HG03135 (cell line): ENCODE measurements around the gene SRRM1.
A peak's percentile ranks its signal among the peaks of the same experiment; 100 is the strongest.

Source experiments
- ATAC-seq: cut with Tn5 transposase; IDR thresholded peaks from one replicate; pipeline ENCODE4 v1.9.1; 2021; ENCODE audit warnings: mild to moderate bottlenecking, moderate library complexity; ENCODE audit not compliant: unreplicated experiment

Gene SRRM1, protein sequence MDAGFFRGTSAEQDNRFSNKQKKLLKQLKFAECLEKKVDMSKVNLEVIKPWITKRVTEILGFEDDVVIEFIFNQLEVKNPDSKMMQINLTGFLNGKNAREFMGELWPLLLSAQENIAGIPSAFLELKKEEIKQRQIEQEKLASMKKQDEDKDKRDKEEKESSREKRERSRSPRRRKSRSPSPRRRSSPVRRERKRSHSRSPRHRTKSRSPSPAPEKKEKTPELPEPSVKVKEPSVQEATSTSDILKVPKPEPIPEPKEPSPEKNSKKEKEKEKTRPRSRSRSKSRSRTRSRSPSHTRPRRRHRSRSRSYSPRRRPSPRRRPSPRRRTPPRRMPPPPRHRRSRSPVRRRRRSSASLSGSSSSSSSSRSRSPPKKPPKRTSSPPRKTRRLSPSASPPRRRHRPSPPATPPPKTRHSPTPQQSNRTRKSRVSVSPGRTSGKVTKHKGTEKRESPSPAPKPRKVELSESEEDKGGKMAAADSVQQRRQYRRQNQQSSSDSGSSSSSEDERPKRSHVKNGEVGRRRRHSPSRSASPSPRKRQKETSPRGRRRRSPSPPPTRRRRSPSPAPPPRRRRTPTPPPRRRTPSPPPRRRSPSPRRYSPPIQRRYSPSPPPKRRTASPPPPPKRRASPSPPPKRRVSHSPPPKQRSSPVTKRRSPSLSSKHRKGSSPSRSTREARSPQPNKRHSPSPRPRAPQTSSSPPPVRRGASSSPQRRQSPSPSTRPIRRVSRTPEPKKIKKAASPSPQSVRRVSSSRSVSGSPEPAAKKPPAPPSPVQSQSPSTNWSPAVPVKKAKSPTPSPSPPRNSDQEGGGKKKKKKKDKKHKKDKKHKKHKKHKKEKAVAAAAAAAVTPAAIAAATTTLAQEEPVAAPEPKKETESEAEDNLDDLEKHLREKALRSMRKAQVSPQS

DNA sequence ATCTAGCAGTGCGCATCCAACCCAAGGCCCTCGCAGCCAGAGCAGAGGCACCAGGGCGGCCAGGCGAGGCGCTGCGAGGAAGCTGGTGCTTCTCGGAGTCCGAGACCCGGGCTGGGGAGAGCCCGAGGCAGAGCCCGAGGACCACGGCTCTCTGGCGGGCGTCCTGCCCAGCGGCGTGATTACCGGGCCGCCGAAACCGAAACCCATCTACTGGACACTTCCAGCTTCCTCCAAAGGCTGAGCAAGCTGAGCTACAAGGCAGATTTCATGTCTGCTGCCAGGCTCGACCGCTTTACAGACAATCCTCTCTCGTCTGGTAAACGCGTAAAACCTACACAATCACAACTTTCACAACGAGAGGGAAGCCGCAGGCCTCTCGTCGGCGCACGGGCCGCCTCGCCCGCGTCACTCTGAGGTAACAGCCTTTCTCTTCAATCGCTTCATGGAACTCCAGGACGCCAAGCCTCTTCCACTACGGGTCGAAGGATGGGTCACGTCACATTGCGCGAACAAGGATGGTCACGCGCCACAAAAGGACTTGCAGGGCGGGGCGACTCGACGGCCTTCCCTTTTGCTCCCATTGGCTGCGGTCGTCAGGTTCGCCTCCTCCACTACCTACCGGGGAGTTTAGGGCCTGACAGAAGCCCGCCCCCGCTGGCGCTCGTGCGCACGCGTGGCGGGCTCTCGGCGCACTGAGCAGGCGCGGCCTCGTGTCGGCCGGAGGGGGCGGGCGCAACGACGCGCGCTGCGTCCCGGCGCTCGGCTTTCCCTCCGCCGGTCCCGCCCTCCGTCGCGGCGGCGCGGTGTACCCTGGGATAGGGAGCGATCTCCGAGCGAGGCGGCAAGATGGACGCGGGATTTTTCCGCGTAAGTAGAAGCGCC lies at the start of gene SRRM1:
TSS of gene SRRM1 (plus strand) at position 822 of the 882 bp plus-strand sequence. CDS start at position 847, 25 bp downstream.
- peak; percentile 92 for ATAC-seq

DNA sequence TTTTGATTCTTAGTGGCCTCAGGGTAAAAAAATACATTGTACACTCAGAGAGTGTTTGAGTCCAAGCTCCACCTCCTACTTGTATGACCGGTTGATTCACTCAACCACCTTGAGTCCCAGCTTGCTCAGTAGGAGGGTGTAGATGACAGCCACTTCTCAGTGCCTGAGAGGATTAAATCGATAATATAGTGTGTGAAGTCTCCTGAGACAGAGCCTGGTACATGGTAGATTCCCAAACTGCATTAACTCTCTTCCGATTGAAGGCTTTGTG lies 48.8 kb upstream of the SRRM1 start:
- ATAC-seq = no peak

DNA sequence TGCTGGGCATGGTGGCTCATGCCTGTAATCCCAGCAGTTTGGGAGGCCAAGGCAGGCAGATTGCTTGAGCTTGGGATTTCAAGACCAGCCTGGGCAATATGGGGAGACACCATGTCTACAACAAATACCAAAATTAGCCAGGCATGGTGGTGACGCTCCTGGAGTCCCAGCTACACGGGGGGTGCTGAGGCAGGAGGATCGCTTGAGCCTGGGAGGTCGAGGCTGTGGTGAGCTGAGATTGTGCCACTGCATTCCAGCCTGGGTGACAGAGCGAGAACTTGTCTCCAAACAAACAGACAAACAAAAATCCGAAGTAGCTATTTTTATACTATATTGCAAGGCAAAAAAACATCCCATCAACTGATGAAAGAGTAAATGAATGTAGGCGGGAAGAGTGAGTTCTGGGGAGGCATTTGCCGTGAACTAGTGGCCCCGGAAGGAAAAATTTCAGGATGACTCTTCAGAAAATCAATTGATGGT lies 46.7 kb upstream of the SRRM1 start:
- ATAC-seq = no peak

DNA sequence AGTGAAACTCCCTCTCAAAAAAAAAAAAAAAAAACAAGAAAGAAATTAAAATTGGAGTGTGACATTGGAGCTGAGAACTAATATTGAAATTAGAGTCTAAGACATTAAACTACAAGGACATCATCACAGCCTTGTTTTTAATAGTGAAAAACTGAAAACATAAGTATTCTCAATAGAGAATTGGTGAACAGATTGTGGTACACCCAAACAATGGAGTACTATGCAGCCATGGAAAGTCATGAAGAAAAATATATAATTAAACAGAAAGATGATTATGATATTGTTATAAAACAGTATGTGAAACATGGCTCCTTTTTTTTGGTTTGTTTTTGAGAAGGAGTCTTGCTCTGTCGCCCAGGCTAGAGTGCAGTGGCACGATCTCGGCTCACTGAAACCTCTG lies 43.8 kb upstream of the SRRM1 start:
- ATAC-seq = no peak

DNA sequence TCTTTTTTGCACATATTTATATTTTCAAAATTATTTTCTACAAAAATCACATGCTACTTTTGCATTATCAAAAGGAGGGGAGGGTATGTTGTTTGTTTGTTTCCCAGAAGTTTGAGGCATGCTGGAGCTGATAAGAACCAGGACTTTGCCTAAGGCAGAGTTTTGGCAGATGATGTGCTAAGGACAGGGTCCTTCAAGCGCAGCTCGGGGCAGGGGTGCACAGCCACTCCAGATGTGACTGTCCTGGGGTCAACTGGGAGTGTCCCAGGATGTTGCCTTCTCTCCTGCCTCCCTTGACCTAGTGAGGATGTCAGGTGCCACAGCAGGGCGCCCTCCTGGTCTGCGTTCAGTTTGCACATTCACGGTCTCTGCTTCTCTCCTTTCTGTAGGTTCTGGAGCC lies 42.6 kb upstream of the SRRM1 start:
- no peak for ATAC-seq

DNA sequence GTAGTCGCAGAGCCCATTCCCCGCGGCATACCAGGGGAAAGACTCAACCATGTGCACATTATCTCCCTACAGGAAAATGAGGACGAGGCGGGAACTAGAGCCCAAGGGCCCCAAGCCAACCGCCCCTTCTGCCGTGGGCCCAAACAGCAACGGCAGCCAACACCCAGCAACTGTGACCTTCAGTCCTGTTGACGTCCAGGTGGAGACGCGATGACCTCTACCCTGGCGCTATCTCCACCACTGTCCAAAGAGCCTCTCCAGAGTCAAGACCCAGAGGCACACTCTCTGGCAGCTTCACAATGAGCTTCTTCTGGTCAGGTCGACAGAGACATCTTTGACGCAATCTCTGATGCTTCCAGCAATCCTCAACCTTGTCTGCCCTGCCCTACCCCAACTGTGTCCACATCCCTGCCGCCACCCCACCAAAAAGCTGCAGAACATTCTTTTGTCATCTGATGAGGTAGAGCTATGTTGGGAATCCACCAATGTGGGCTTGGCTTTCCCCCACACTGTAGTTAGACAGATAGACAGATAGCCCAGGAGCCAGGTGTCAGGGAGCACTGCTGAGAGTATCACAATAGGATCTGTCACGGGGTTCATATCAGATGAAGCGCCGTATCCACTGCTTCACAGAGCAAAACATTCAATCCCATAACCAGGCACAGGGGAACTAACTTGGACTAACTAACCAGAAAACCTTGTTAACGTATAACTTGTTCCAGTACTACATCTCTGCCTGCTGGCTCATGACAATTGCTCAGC lies 37.4 kb upstream of the SRRM1 start:
- ATAC-seq = no peak

DNA sequence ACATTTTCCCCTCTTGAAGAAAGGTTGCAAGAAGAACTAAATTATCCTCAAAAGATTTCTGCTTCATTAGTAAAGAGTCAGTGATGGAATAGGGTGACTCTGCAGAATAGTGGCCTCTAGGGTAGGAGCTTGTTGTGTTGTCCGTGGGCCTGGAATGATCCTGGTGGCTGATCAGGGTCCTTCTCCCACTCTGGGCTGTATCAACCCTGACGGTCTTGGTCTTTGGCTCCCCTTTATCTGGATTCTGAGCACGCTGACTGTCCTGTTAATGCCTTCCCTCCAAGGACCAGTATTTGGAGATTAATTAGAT lies 36.9 kb upstream of the SRRM1 start:
- no peak for ATAC-seq

DNA sequence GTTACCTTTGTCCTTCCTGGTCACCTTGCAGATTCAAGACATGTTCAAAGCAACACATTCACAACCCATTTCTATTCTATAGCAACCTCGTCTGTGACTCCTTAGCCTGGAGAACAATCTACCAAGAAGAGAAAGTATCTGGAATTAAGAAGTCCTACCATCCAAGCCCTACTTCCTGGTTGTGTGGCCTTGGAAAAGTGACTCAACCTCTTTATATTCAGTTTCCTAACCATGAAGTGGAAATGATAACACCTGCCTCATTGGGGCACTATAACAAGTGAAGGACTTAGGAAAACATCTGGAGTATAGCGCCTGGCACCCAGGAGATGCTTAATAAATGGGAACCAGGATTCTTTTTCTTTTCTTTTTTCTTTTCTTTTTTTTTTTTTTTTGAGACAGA lies 36.5 kb upstream of the SRRM1 start:
- ATAC-seq = no peak

DNA sequence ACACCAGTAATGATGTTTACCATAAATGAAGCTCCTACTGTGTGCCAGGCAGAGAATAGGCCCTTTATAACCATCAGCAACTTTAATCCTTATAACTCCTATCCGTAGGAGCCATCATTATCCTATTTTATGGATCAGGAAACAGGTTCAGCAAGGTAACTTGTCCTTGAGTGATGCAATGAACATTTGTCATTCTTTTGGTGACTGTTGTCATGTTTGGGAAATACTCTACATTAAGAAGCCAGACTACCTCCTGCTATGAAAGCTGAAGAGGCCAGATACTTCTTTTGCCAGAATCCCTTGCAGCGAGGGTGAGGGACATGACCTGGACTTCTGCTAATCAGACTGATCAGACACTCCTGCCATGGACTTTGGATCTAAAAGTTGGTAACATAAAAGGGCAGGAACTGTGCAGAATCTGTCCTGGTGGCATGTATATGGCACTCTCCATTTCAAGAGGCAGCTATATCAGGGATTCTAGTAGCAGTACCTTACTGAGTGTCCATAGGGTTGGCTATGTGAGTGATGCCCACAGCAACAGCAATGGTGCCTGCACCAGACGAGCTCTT lies 33.1 kb upstream of the SRRM1 start:
- no peak for ATAC-seq

DNA sequence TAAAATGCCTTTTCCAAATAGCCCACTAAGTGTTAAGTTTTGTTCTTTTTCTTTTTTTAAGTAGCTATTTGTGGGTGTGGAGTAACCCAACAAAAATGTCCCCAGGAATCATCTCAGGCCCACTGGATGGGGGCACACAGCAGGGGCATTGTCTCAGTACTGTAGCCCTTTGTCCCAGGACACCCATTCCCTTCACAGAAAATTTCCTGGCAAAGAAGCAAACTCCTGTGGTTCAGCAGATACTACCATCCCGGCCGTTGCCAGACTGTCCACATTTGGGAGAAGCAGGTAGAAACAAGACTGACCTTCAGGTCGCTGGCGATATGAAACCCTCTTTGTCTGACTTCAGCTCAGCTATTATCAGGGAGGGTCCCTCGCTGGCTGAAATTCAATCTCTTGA lies 23.7 kb upstream of the SRRM1 start:
- ATAC-seq = no peak

DNA sequence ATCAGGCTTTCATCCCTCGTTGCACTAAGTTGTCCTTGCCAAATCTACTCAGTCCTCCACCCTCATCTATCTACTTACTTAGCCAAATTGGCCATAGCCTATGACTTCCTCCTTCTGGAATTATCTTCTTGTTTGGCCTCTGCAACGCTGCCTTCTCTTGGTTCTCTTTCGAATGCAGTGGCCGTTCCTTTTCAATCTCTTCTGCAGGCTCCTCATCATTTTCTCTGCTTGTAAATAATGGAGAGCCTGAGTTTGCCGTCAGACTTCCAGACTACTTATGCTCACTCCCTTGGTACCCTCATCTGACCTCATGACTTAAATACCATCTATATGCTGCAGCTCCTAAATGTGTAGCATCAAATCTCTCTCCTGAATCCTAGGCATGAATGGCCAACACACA lies 22.4 kb upstream of the SRRM1 start:
- no peak for ATAC-seq

DNA sequence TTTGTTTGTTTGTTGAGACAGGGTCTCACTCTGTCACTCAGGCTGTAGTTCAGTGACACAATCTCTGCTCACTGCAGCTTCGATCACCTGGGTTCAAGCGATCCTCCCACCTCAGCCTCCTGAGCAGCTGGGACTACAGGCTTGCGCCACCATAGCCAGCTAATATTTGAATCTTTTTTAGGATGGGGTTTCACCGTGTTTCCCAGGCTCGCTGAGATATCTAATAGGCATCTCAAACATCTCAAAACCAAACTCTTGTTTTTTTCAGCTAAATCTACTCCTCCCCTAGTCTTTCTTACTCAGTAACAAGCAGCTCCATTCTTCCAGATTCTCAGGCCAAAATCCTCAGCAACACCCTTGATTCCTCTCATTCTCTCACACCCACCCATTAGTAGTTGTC lies 22.0 kb upstream of the SRRM1 start:
- no peak for ATAC-seq

DNA sequence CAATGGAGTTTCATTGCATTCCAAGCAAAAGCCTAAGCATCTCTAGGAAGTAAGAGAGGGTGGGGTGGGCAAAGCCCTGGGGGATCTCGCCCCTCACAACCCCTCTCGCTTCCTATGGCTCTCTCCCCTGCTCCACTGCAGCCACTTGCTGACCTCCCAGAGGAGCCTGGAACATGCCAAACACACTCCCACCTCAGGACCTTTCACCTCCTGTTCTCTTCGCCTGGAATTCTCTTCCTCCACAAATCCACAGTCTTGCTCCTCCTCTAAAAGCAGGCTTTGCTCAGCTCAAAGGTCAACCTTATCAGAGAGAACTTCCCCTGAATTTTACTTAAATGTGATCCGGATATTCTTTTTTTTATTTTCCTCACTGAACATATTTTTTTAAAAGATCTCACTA lies 20.9 kb upstream of the SRRM1 start:
- no peak for ATAC-seq

DNA sequence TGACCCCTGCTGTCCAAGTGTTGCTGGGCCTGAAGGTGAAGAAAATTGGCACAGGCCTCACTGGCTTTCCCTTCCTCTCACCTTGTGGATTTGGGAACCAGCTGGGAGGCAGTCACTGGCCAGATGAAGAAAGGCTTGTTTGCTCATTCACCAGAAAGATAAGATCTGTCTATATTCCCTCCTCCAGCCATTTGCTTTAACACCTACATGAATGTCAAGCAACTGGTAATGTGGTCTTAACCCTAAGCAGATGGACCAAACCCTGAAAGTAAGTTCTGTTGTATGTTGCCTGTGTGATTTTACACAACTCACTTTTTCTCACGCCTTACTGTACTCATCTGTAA lies 10.3 kb upstream of the SRRM1 start:
- no peak for ATAC-seq

DNA sequence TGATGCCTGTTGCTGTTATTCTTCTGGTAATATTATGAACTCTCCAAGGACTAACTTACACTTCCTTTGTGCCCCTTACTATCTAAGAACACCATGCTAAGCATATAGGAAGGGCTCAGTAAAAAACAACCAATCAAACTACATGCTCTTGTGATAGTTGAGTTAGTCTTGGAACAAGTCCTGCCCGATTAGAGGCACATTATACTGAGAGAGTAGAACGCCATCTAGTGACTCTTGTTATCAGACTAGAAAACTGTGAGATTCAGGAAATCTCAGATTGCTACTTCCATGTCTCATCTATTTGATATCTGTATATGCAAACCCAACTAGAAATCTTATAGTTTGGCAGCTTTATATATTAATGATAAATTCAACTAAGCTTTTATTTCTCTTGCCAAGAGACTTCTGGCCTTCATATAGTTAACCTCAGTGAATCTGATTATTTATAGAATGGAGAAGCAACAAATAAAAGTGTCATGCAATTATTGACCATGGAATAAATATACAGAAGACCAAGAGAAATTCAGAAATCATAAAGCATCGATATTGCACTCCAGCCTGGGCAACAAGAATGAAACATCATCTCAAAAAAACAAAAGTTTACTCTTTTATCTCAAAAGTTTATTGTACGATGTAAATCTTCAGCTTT lies 7.8 kb upstream of the SRRM1 start:
- ATAC-seq = no peak

DNA sequence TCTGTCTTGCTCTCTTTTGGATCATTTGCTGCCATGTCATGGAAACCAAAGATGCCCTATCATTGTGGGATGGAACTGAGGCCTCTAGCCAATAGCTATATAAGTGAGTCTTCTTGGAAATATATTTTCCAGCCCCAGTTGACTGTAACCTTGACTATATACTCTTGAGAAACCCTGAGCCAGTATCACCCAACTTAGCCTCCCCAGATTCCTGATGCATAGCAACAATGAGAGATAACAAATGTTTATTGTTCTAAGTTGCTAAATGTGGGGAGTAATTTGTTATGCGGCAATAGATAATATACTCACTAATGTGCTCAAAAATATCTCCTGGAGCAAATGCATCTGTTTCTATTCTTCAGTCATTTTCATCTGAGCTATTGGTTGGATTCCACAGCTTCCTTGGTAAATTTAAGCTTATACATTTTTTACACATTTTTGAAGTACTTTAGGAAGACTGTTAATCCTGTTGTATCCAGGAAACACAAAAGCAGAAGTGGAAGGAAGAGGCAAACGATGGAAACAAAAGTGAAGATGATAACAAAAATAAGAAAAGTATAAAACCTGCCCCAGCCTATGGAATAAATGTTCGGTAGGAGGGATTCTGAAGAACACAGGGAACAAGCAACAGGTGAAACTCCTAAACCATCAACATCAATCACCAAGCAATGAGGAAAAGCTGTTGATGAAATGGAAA lies 6.3 kb upstream of the SRRM1 start:
- no peak for ATAC-seq

DNA sequence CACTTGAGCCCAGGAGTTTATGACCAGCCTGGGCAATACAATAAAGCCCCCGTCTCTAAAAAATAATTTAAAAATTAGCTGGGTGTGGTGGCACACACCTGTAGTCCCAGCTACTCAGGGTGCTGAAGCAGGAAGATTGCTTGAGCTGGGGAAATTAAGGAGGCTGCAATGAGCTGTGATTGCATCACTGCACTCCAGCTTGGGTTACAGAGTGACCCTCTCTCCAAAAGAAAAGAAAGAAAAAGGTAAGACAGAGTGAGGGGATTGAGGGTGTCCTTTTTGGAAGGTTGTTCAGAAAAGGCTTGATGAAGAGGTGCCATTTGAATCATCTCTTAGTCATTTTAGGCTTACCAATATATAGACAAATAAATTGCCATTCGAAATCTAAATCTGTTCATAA lies 4.0 kb upstream of the SRRM1 start:
- no peak for ATAC-seq

DNA sequence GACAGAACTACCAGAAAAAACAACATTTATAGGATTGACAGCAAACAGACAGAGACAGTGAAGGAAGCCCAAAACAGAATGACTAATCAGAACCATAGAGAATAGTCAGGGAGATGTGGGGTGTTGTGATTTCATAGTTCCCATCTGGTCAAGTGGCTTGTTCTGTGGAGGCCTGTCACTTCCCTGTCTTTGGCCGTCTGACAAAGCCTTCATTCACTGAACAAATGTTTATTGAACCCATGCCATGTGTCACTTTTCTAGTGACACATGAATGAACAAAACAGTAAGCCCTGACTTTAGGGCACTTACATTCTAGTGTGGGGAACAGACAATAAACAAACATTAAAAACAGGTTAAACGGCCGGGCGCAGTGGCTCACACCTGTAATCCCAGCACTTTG lies 3.2 kb upstream of the SRRM1 start:
- no peak for ATAC-seq

DNA sequence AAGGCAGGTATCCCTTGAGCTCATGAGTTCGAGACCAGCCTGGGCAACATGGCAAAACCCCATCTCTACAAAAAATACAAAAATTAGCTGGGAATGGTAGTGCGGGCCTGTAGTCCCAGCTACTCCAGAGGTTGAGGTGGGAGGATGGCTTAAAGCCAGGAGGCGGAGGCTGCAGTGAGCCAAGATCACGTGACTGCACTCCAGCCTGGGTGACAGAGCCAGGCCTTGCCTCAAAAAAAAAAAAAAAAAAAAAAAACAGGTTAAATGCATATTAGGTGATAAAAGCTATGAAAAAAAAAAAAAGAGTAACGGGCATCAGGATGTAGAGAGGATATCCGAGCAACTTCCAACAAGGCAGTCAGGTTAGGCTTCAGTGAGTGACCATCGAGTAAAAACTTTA lies 2.8 kb upstream of the SRRM1 start:
- no peak for ATAC-seq
